SK-N-SH treated with all-trans-retinoic acid at 6 μM for 48 hours (cell line): ENCODE measurements around the gene SMARCE1.

Source experiments
- ATAC-seq: fragments of 200-7000 bp; cut with Tn5 transposase; 3 replicates; pipeline ENCODE4 v1.9.1; 2020; ENCODE audit warnings: mild to moderate bottlenecking, moderate library complexity
- ARNTL ChIP-seq: fragments of 450-650 bp; formaldehyde crosslinking; IDR thresholded peaks from 2 replicates; pipeline ENCODE4 v1.5.0; 2020; ENCODE audit warnings: low read depth, mild to moderate bottlenecking, moderate library complexity, borderline replicate concordance
- BACH2 ChIP-seq: fragments of 250-450 bp; sonication (Bioruptor Pico); IDR thresholded peaks from 2 replicates; pipeline ENCODE4 v1.9.0; 2021; ENCODE audit warnings: mild to moderate bottlenecking, borderline replicate concordance
- CREB5 ChIP-seq: fragments of 250-450 bp; sonication (Bioruptor Pico); IDR thresholded peaks from 2 replicates; pipeline ENCODE4 v1.5.1; 2020; ENCODE audit warnings: low read depth, mild to moderate bottlenecking, moderate library complexity
- CSDC2 ChIP-seq: fragments of 250-450 bp; sonication (Bioruptor Pico); IDR thresholded peaks from 2 replicates; pipeline ENCODE4 v1.5.0; 2020; ENCODE audit warnings: mild to moderate bottlenecking, moderate library complexity
- ESRRG ChIP-seq: fragments of 250-450 bp; sonication (Bioruptor Pico); IDR thresholded peaks from 2 replicates; pipeline ENCODE4 v1.6.1; 2021; ENCODE audit warnings: mild to moderate bottlenecking
- GLIS3 ChIP-seq: fragments of 250-450 bp; sonication (Bioruptor Pico); IDR thresholded peaks from 2 replicates; pipeline ENCODE4 v1.5.0; 2020; ENCODE audit warnings: mild to moderate bottlenecking, moderate library complexity
- ISL1 ChIP-seq: fragments of 250-450 bp; sonication (Bioruptor Pico); IDR thresholded peaks from 2 replicates; pipeline ENCODE4 v2.1.2; 2022; ENCODE audit warnings: mild to moderate bottlenecking, moderate library complexity
- OSR1 ChIP-seq: fragments of 250-450 bp; sonication (Bioruptor Pico); IDR thresholded peaks from 2 replicates; pipeline ENCODE4 v1.8.0; 2022; ENCODE audit warnings: moderate library complexity, mild to moderate bottlenecking, inconsistent platforms
- PATZ1 ChIP-seq: fragments of 250-450 bp; sonication (Bioruptor Pico); IDR thresholded peaks from 2 replicates; pipeline ENCODE4 v1.8.0; 2020; ENCODE audit warnings: mild to moderate bottlenecking, moderate library complexity, borderline replicate concordance
- PPARA ChIP-seq: fragments of 250-450 bp; sonication (Bioruptor Pico); IDR thresholded peaks from 2 replicates; pipeline ENCODE4 v1.5.0; 2020; ENCODE audit warnings: mild to moderate bottlenecking, borderline replicate concordance
- RARB ChIP-seq: fragments of 250-450 bp; sonication (Bioruptor Pico); IDR thresholded peaks from 2 replicates; pipeline ENCODE4 v1.8.0; 2021; ENCODE audit warnings: mild to moderate bottlenecking, moderate library complexity
- TCF4 ChIP-seq: fragments of 250-450 bp; sonication (Bioruptor Pico); IDR thresholded peaks from 2 replicates; pipeline ENCODE4 v1.8.0; 2021; ENCODE audit warnings: mild to moderate bottlenecking, moderate library complexity, borderline replicate concordance
- TOX ChIP-seq: fragments of 250-450 bp; sonication (Bioruptor Pico); IDR thresholded peaks from 2 replicates; pipeline ENCODE4 v1.8.0; 2021; ENCODE audit warnings: mild to moderate bottlenecking, moderate library complexity, borderline replicate concordance
- TSHZ2 ChIP-seq: fragments of 250-450 bp; sonication (Bioruptor Pico); IDR thresholded peaks from 2 replicates; pipeline ENCODE4 v1.5.0; 2020; ENCODE audit warnings: mild to moderate bottlenecking, moderate library complexity
- ZC3H10 ChIP-seq: fragments of 250-450 bp; sonication (Bioruptor Pico); IDR thresholded peaks from 2 replicates; pipeline ENCODE4 v1.5.1; 2021; ENCODE audit warnings: mild to moderate bottlenecking, moderate library complexity
- ZFP3 ChIP-seq: fragments of 250-450 bp; sonication (Bioruptor Pico); IDR thresholded peaks from 2 replicates; pipeline ENCODE4 v1.5.0; 2020; ENCODE audit warnings: mild to moderate bottlenecking, moderate library complexity
- ZFP30 ChIP-seq: fragments of 450-650 bp; formaldehyde crosslinking; IDR thresholded peaks from 2 replicates; pipeline ENCODE4 v1.5.0; 2022; ENCODE audit warnings: mild to moderate bottlenecking, moderate library complexity
- ZNF565 ChIP-seq: fragments of 450-650 bp; formaldehyde crosslinking; conservative IDR thresholded peaks from 2 replicates; pipeline ENCODE4 v1.5.0; 2020; ENCODE audit warnings: low read depth, mild to moderate bottlenecking, moderate library complexity
- ZNF70 ChIP-seq: fragments of 450-650 bp; formaldehyde crosslinking; IDR thresholded peaks from 2 replicates; pipeline ENCODE4 v1.5.0; 2020; ENCODE audit warnings: mild to moderate bottlenecking, moderate library complexity
- ZNF8 ChIP-seq: fragments of 450-650 bp; formaldehyde crosslinking; IDR thresholded peaks from 2 replicates; pipeline ENCODE4 v1.5.0; 2020; ENCODE audit warnings: mild to moderate bottlenecking, moderate library complexity

The SMARCE1 gene

GRCh38 chr17:40615841-40616476 is 31.7 kb downstream of the SMARCE1 start:
- TF ChIP-seq ZNF565 (CRISPR knock-in tag) (no peak), ZNF70 (CRISPR knock-in tag) (no peak), GLIS3 (CRISPR knock-in tag) (no peak), PPARA (CRISPR knock-in tag) (no peak), OSR1 (CRISPR knock-in tag) (no peak), ZC3H10 (CRISPR knock-in tag) (no peak), ZFP30 (CRISPR knock-in tag) (no peak), TSHZ2 (no peak), TOX (CRISPR knock-in tag) (no peak), RARB (CRISPR knock-in tag) (no peak), TCF4 (CRISPR knock-in tag) (no peak), ESRRG (no peak), ARNTL (no peak), ISL1 (no peak)
- ATAC-seq = no peak

- no peak for TF ChIP-seq RARB (CRISPR knock-in tag)
- no peak for TF ChIP-seq ZFP30 (CRISPR knock-in tag)
- no peak for TF ChIP-seq CSDC2 (CRISPR knock-in tag)
- no peak for TF ChIP-seq ZNF70 (CRISPR knock-in tag)
- TF ChIP-seq ZC3H10 (CRISPR knock-in tag) = no peak
- no peak for TF ChIP-seq PATZ1 (CRISPR knock-in tag)
- TF ChIP-seq CREB5 = no peak
- TF ChIP-seq ZNF8 = no peak
- TF ChIP-seq BACH2 (CRISPR knock-in tag) = no peak
- TF ChIP-seq GLIS3 (CRISPR knock-in tag) = no peak
- peak; percentile 55 for ATAC-seq
Measured at GRCh38 chr17:40615068-40615840, 32.4 kb downstream of the SMARCE1 start.

- TF ChIP-seq ZFP30 (CRISPR knock-in tag) (no peak), ZFP3 (CRISPR knock-in tag) (no peak), TCF4 (CRISPR knock-in tag) (no peak), PPARA (CRISPR knock-in tag) (no peak), TSHZ2 (no peak)
- no peak for ATAC-seq
Measured at GRCh38 chr17:40614431-40615067, 33.1 kb downstream of the SMARCE1 start.
